ENCODE measurements around the gene SIK2. TPM values are rescaled to one million over a fixed set of nuclear protein-coding genes. Genes with fewer than 3 reads are reported as not detected.

The SIK2 gene
- polyA plus RNA-seq, 6 donors from 2014 or later, result 0.09 to 1.0 (median 0.31) TPM

- ATAC-seq (ENCODE audit: low read depth in 2 of 2) (no peak), DNase-seq (no peak)
- Mint-ChIP-seq H3K27ac (peak overlapping the region in 2 of 6 donors; percentile 36 to 79), H3K9me3 (no peaks in the 10 kb centered on the region), H3K36me3 (peaks cover 0 to 11% of the 10 kb centered on the region in 2 donors), H3K27me3 (no peaks in the 10 kb centered on the region), H3K4me3 (no peak overlapping the region), H3K4me1 (no peaks in the 10 kb centered on the region)
Measured at GRCh38 chr11:111727431-111727830, 125.2 kb downstream of the SIK2 start.

GRCh38 chr11:111729071-111729830 is 127.0 kb downstream of the SIK2 start:
- Mint-ChIP-seq H3K36me3 (peaks cover 0 to 4% of the 10 kb centered on the region in 2 donors), H3K4me1 (no peaks in the 10 kb centered on the region), H3K27me3 (no peaks in the 10 kb centered on the region), H3K9me3 (no peaks in the 10 kb centered on the region), H3K27ac (peak overlapping the region in 1 of 6 donors; percentile 93), H3K4me3 (no peak overlapping the region)
- ATAC-seq (ENCODE audit: low read depth in 2 of 2) (no peak), DNase-seq (no peak)

GRCh38 chr11:111729831-111730311 is 127.6 kb downstream of the SIK2 start:
- ATAC-seq (ENCODE audit: low read depth in 2 of 2), result no peak
- peaks cover 0 to 4% of the 10 kb centered on the region in 2 donors for H3K36me3 Mint-ChIP-seq
- no peaks in the 10 kb centered on the region for H3K27me3 Mint-ChIP-seq
- DNase-seq, result no peak
- peaks cover 0 to 2% (median 2%) of the 10 kb centered on the region in 3 donors for H3K4me1 Mint-ChIP-seq
- H3K27ac Mint-ChIP-seq, result no peak overlapping the region
- no peak overlapping the region for H3K4me3 Mint-ChIP-seq
- H3K9me3 Mint-ChIP-seq, result no peaks in the 10 kb centered on the region

GRCh38 chr11:111730871-111731591 is 128.8 kb downstream of the SIK2 start:
- Mint-ChIP-seq H3K9me3 (no peaks in the 10 kb centered on the region), H3K4me1 (peaks cover 0 to 5% (median 3%) of the 10 kb centered on the region in 3 donors), H3K4me3 (no peak overlapping the region), H3K36me3 (peaks cover 0 to 4% of the 10 kb centered on the region in 2 donors), H3K27me3 (no peaks in the 10 kb centered on the region), H3K27ac (no peak overlapping the region)
- ATAC-seq (ENCODE audit: low read depth in 2 of 2) (no peak), DNase-seq (no peak)

- ATAC-seq (ENCODE audit: low read depth in 2 of 2), result no peak
- H3K27me3 Mint-ChIP-seq, result no peaks in the 10 kb centered on the region
- no peaks in the 10 kb centered on the region for H3K9me3 Mint-ChIP-seq
- H3K27ac Mint-ChIP-seq, result peak overlapping the region in 1 of 6 donors; percentile 30
- peaks cover 0 to 5% (median 3%) of the 10 kb centered on the region in 3 donors for H3K4me1 Mint-ChIP-seq
- peak overlapping the region in 1 of 8 donors; percentile 53 for H3K4me3 Mint-ChIP-seq
- DNase-seq, result no peak
- no peaks in the 10 kb centered on the region for H3K36me3 Mint-ChIP-seq
Measured at GRCh38 chr11:111731821-111732220, 129.6 kb downstream of the SIK2 start.

- no peak overlapping the region for H3K4me3 Mint-ChIP-seq
- peak overlapping the region in 1 of 6 donors; percentile 27 for H3K27ac Mint-ChIP-seq
Measured at GRCh38 chr11:111733016-111733415, 130.8 kb downstream of the SIK2 start.

GRCh38 chr11:111733611-111734088 is 131.4 kb downstream of the SIK2 start:
- H3K4me1 Mint-ChIP-seq, result peaks cover 0 to 7% (median 5%) of the 10 kb centered on the region in 3 donors
- no peak for DNase-seq
- no peak overlapping the region for H3K27ac Mint-ChIP-seq
- H3K36me3 Mint-ChIP-seq, result peaks cover 0 to 10% of the 10 kb centered on the region in 2 donors
- ATAC-seq (ENCODE audit: low read depth in 2 of 2), result no peak
- no peaks in the 10 kb centered on the region for H3K9me3 Mint-ChIP-seq
- H3K27me3 Mint-ChIP-seq, result no peaks in the 10 kb centered on the region
- no peak overlapping the region for H3K4me3 Mint-ChIP-seq

More at GRCh38 chr11:111733016-111733415, 130.8 kb downstream of the SIK2 start:
- ATAC-seq (ENCODE audit: low read depth in 2 of 2) (no peak), DNase-seq (no peak)
- no peaks in the 10 kb centered on the region for H3K9me3 Mint-ChIP-seq
- peaks cover 0 to 6% (median 5%) of the 10 kb centered on the region in 3 donors for H3K4me1 Mint-ChIP-seq
- peaks cover 0 to 9% of the 10 kb centered on the region in 2 donors for H3K36me3 Mint-ChIP-seq
- H3K27me3 Mint-ChIP-seq, result no peaks in the 10 kb centered on the region

GRCh38 chr11:111734101-111734953 is 132.1 kb downstream of the SIK2 start:
- ATAC-seq (ENCODE audit: low read depth in 2 of 2) (no peak), DNase-seq (no peak)
- no peaks in the 10 kb centered on the region for H3K27me3 Mint-ChIP-seq
- H3K9me3 Mint-ChIP-seq, result no peaks in the 10 kb centered on the region
- H3K36me3 Mint-ChIP-seq, result peaks cover 0 to 10% of the 10 kb centered on the region in 2 donors
- H3K4me1 Mint-ChIP-seq, result peaks cover 0 to 7% (median 5%) of the 10 kb centered on the region in 3 donors
- H3K4me3 Mint-ChIP-seq, result no peak overlapping the region
- peak overlapping the region in 4 of 6 donors; percentile 2 to 85 (median 25) for H3K27ac Mint-ChIP-seq

GRCh38 chr11:111734954-111735261 is 132.7 kb downstream of the SIK2 start:
- DNase-seq (no peak), ATAC-seq (ENCODE audit: low read depth in 2 of 2) (no peak)
- peak overlapping the region in 4 of 6 donors; percentile 20 to 85 (median 50) for H3K27ac Mint-ChIP-seq
- H3K4me1 Mint-ChIP-seq, result peaks cover 0 to 7% (median 5%) of the 10 kb centered on the region in 3 donors
- H3K27me3 Mint-ChIP-seq, result no peaks in the 10 kb centered on the region
- H3K9me3 Mint-ChIP-seq, result no peaks in the 10 kb centered on the region
- peaks cover 0 to 10% of the 10 kb centered on the region in 2 donors for H3K36me3 Mint-ChIP-seq
- H3K4me3 Mint-ChIP-seq, result no peak overlapping the region

GRCh38 chr11:111735262-111736116 is 133.2 kb downstream of the SIK2 start:
- Mint-ChIP-seq H3K4me3 (no peak overlapping the region), H3K36me3 (peaks cover under 1 to 11% of the 10 kb centered on the region in 2 donors), H3K4me1 (peaks cover 0 to 7% (median 5%) of the 10 kb centered on the region in 3 donors), H3K27ac (peak overlapping the region in 4 of 6 donors; percentile 29 to 85 (median 64)), H3K27me3 (no peaks in the 10 kb centered on the region), H3K9me3 (no peaks in the 10 kb centered on the region)
- no peak for ATAC-seq (ENCODE audit: low read depth in 2 of 2)
- no peak for DNase-seq

- Mint-ChIP-seq H3K4me3 (no peak overlapping the region), H3K36me3 (peaks cover 4 to 18% of the 10 kb centered on the region in 2 donors), H3K27ac (peak overlapping the region in 1 of 6 donors; percentile 56), H3K4me1 (peaks cover 0 to 7% (median 5%) of the 10 kb centered on the region in 3 donors), H3K9me3 (no peaks in the 10 kb centered on the region), H3K27me3 (no peaks in the 10 kb centered on the region)
- ATAC-seq (ENCODE audit: low read depth in 2 of 2), result no peak
- no peak for DNase-seq
Measured at GRCh38 chr11:111736181-111736590, 133.9 kb downstream of the SIK2 start.
